GM23338 (cell line): ENCODE data around the gene NEK6. TPM values are rescaled to one million over a fixed set of nuclear protein-coding genes. Genes with fewer than 3 reads are reported as not detected.

Experiments used
- ATAC-seq: fragments of 200-7000 bp; cut with Tn5 transposase; 3 replicates; pipeline ENCODE4 v1.9.1; 2020
- DNase-seq: peaks from one replicate; pipeline ENCODE4 v3.0.0-alpha.2; 2015; ENCODE audit warnings: low spot score
- H2AFZ ChIP-seq: fragments of 200-600 bp; sonication (generic); 2 replicates; pipeline ENCODE4 v1.8.0; 2016; ENCODE audit warnings: antibody characterized with exemption, mild to moderate bottlenecking, moderate library complexity
- H3F3A ChIP-seq: fragments of 200-600 bp; sonication (generic); replicated peaks from 2 replicates; pipeline ENCODE4 v1.8.0; 2017; ENCODE audit warnings: antibody characterized with exemption, mixed run types, low read depth
- H3K27ac ChIP-seq: fragments of 200-600 bp; sonication (generic); 2 replicates; pipeline ENCODE4 v1.6.1; 2016; ENCODE audit warnings: low read depth
- H3K27me3 ChIP-seq: fragments of 200-600 bp; sonication (generic); 2 replicates; pipeline ENCODE4 v1.8.0; 2016; ENCODE audit warnings: mild to moderate bottlenecking, mixed run types, moderate library complexity; ENCODE audit not compliant: insufficient read depth
- H3K36me3 ChIP-seq: fragments of 200-600 bp; sonication (generic); 2 replicates; pipeline ENCODE4 v1.8.0; 2016; ENCODE audit warnings: mild to moderate bottlenecking; ENCODE audit not compliant: insufficient read depth
- H3K4me1 ChIP-seq: fragments of 200-600 bp; sonication (generic); 2 replicates; pipeline ENCODE4 v1.8.0; 2016; ENCODE audit warnings: mild to moderate bottlenecking, moderate library complexity; ENCODE audit not compliant: insufficient read depth
- H3K4me2 ChIP-seq: fragments of 200-600 bp; sonication (generic); 2 replicates; pipeline ENCODE4 v1.7.1; 2017; ENCODE audit warnings: mixed run types
- H3K4me3 ChIP-seq: fragments of 200-600 bp; sonication (generic); 2 replicates; pipeline ENCODE4 v1.6.1; 2016; ENCODE audit warnings: mixed run types
- H3K79me2 ChIP-seq: fragments of 200-600 bp; sonication (generic); replicated peaks from 2 replicates; pipeline ENCODE4 v1.8.0; 2017; ENCODE audit warnings: mild to moderate bottlenecking; ENCODE audit not compliant: insufficient read depth
- H3K9me2 ChIP-seq: fragments of 200-600 bp; sonication (generic); 2 replicates; pipeline ENCODE4 v1.8.0; 2017; ENCODE audit not compliant: insufficient read depth
- H4K20me1 ChIP-seq: fragments of 200-600 bp; sonication (generic); replicated peaks from 2 replicates; pipeline ENCODE4 v1.8.0; 2017; ENCODE audit warnings: mild to moderate bottlenecking; ENCODE audit not compliant: insufficient read depth
- H3K27ac Mint-ChIP-seq: 2 replicates; pipeline ENCODE4 v1.8.0; 2020; ENCODE audit warnings: inconsistent platforms, mild to moderate bottlenecking, moderate library complexity, mixed read lengths
- H3K27me3 Mint-ChIP-seq: 3 replicates; pipeline ENCODE4 v1.8.0; 2022; ENCODE audit warnings: low read depth, mild to moderate bottlenecking, moderate library complexity, mixed read lengths, inconsistent platforms; ENCODE audit not compliant: insufficient read depth, poor library complexity
- H3K36me3 Mint-ChIP-seq: 3 replicates; pipeline ENCODE4 v1.8.0; 2021; ENCODE audit warnings: low read depth, mild to moderate bottlenecking, inconsistent platforms, moderate library complexity, mixed read lengths
- H3K4me1 Mint-ChIP-seq: 3 replicates; pipeline ENCODE4 v1.8.0; 2020; ENCODE audit warnings: mild to moderate bottlenecking, inconsistent platforms, mixed read lengths
- H3K4me3 Mint-ChIP-seq: 3 replicates; pipeline ENCODE4 v1.8.0; 2021; ENCODE audit warnings: moderate library complexity, mild to moderate bottlenecking, inconsistent platforms, mixed read lengths
- H3K9me3 Mint-ChIP-seq: 3 replicates; pipeline ENCODE4 v1.8.0; 2020; ENCODE audit warnings: moderate library complexity, mild to moderate bottlenecking, inconsistent platforms, mixed read lengths
- CREB1 ChIP-seq: fragments of 250-450 bp; sonication (Bioruptor Pico); IDR thresholded peaks from 2 replicates; pipeline ENCODE4 v1.5.0; 2020; ENCODE audit warnings: low read depth, mild to moderate bottlenecking, moderate library complexity
- CTCF ChIP-seq, 2 experiments: fragments of 200-600 bp in 1 of 2; sonication (generic) in 1 of 2; conservative IDR thresholded peaks; 2 replicates each; pipeline versions ENCODE4 v1.5.1 to v1.6.1; 2016 to 2017; ENCODE audit warnings: antibody characterized with exemption in 2 of 2, low read depth in 2 of 2, mild to moderate bottlenecking in 2 of 2, moderate library complexity in 1 of 2
- ETS1 ChIP-seq: IDR thresholded peaks from 2 replicates; pipeline ENCODE4 v1.6.1; 2016; ENCODE audit warnings: antibody characterized with exemption
- EZH2 ChIP-seq: fragments of 200-600 bp; sonication (generic); IDR thresholded peaks from one replicate; pipeline ENCODE4 v1.8.0; 2017; ENCODE audit warnings: antibody characterized with exemption, mild to moderate bottlenecking, low read depth; ENCODE audit not compliant: unreplicated experiment
- EZH2phosphoT487 ChIP-seq: fragments of 200-600 bp; sonication (generic); IDR thresholded peaks from one replicate; pipeline ENCODE4 v1.8.1; 2018; ENCODE audit warnings: antibody characterized with exemption; ENCODE audit not compliant: unreplicated experiment
- NANOG ChIP-seq: IDR thresholded peaks from 2 replicates; pipeline ENCODE4 v1.6.1; 2016; ENCODE audit warnings: antibody characterized with exemption, borderline replicate concordance
- POLR2AphosphoS5 ChIP-seq: IDR thresholded peaks from 2 replicates; pipeline ENCODE4 v1.6.1; 2016; ENCODE audit warnings: antibody characterized with exemption, low read depth
- ZNF331 ChIP-seq: fragments of 250-450 bp; sonication (Bioruptor Pico); IDR thresholded peaks from 2 replicates; pipeline ENCODE4 v1.5.0; 2020; ENCODE audit warnings: low read depth, mild to moderate bottlenecking, moderate library complexity
- ZNF462 ChIP-seq: fragments of 250-450 bp; sonication (Bioruptor Pico); IDR thresholded peaks from 2 replicates; pipeline ENCODE4 v1.5.0; 2020; ENCODE audit warnings: mild to moderate bottlenecking, moderate library complexity
- polyA plus RNA-seq: library from polyadenylated mRNA; unstranded; fragments of >200 nt; fragmentation: Nextera tagmentation; extraction: Ambion mirVana; gene quantifications from 2 replicates; pipeline ENCODE4 v1.2.1, GENCODE V29; 2016
- total RNA-seq: library from RNA; depleted of rRNA; stranded (reverse); fragments of >200 nt; shearing (Covaris generic); gene quantifications from 2 replicates; pipeline ENCODE4 v1.2.3, GENCODE V29; 2014

NEK6 gene
- total and polyA plus RNA-seq, 2 experiments from 2014 or later, result 8.1 to 11.2 TPM

GRCh38 chr9:124351672-124352468, 94.1 kb downstream of the NEK6 start:
- Histone ChIP-seq H3K4me2 (no peak overlapping the region), H2AFZ (no peak overlapping the region), H3K27me3 (no peaks in the 10 kb centered on the region), H3F3A (no peaks in the 10 kb centered on the region), H3K9me2 (no peaks in the 10 kb centered on the region), H3K36me3 (peaks cover 10% of the 10 kb centered on the region; the same call in 1 of the 2 replicates), H4K20me1 (peaks cover 2% of the 10 kb centered on the region; the same call in 1 of the 2 replicates), H3K27ac (0 out of 2 replicates have a peak overlapping the region, but pooled peaks have one; percentile 4), H3K79me2 (peaks cover 6% of the 10 kb centered on the region), H3K4me1 (peaks cover 9% of the 10 kb centered on the region; the same call in 1 of the 2 replicates), H3K4me3 (no peak overlapping the region)
- Mint-ChIP-seq H3K36me3 (peaks cover 48% of the 10 kb centered on the region), H3K27me3 (peaks cover 19% of the 10 kb centered on the region), H3K4me1 (peaks cover 6% of the 10 kb centered on the region; the same call in 2 of the 3 replicates), H3K4me3 (no peak overlapping the region), H3K27ac (no peak overlapping the region), H3K9me3 (no peaks in the 10 kb centered on the region)
- ATAC-seq (no peak), DNase-seq (no peak)
- no peak for TF ChIP-seq POLR2AphosphoS5
- TF ChIP-seq ZNF331 (CRISPR knock-in tag), result no peak
- no peak for TF ChIP-seq EZH2phosphoT487
- TF ChIP-seq CTCF (conservative IDR thresholded peaks at IDR 0.05; ENCODE audit: low read depth in 2 of 2), result no peak
- TF ChIP-seq ETS1, result no peak
- no peak for TF ChIP-seq CREB1
- no peak for TF ChIP-seq NANOG

- Mint-ChIP-seq H3K4me3 (no peak overlapping the region), H3K27ac (no peak overlapping the region), H3K4me1 (peaks cover 9% of the 10 kb centered on the region; the same call in 2 of the 3 replicates), H3K27me3 (peaks cover 19% of the 10 kb centered on the region), H3K9me3 (no peaks in the 10 kb centered on the region), H3K36me3 (peaks cover 54% of the 10 kb centered on the region)
- H3K4me1 ChIP-seq, result peaks cover 9% of the 10 kb centered on the region; the same call in 1 of the 2 replicates
- peaks cover 10% of the 10 kb centered on the region; the same call in 1 of the 2 replicates for H3K36me3 ChIP-seq
- H3K9me2 ChIP-seq, result no peaks in the 10 kb centered on the region
- no peak overlapping the region for H3K4me2 ChIP-seq
- no peaks in the 10 kb centered on the region for H3K27me3 ChIP-seq
- no peaks in the 10 kb centered on the region for H3F3A ChIP-seq
- peaks cover 13% of the 10 kb centered on the region for H3K79me2 ChIP-seq
- H3K27ac ChIP-seq, result no peak overlapping the region
- ATAC-seq (no peak), DNase-seq (no peak)
- no peak overlapping the region for H2AFZ ChIP-seq
- peaks cover 8% of the 10 kb centered on the region; the same call in 1 of the 2 replicates for H4K20me1 ChIP-seq
- H3K4me3 ChIP-seq, result no peak overlapping the region
- TF ChIP-seq EZH2, result no peak
- TF ChIP-seq CTCF (conservative IDR thresholded peaks at IDR 0.05; ENCODE audit: low read depth in 2 of 2), result no peak
- TF ChIP-seq EZH2phosphoT487, result no peak
- no peak for TF ChIP-seq ZNF462
Measured at GRCh38 chr9:124352616-124353015, 94.9 kb downstream of the NEK6 start.
